Measurements from ENCODE around the gene IQGAP1.

- TF ChIP-seq CTCF (IDR thresholded peaks at IDR 0.05) (no peak), EP300 (IDR thresholded peaks at IDR 0.05) (no peak)
These were observed 23.8 kb upstream of the IQGAP1 start for GRCh38 chr15:90364251-90364650.
